HepG2 (cell line): ENCODE measurements around the gene CD320. TPM values are rescaled to one million over a fixed set of nuclear protein-coding genes. Genes with fewer than 3 reads are reported as not detected.

ENCODE experiments used
- ATAC-seq: fragments of 200-7000 bp; cut with Tn5 transposase; 3 replicates; pipeline ENCODE4 v1.9.1; 2020; ENCODE audit warnings: mild to moderate bottlenecking, moderate library complexity
- BruUV-seq: library from RNA; stranded (reverse); fragments of 400-500 nt; replicated peaks from 2 replicates; lab custom pipeline; 2021; lab: Mats Ljungman, UMichigan
- CTCF ChIA-PET: fragments of 300-600 bp; formaldehyde crosslinking; extraction: SDS; loops from one replicate; lab custom pipeline; 2021; ENCODE audit warnings: low total read pairs, inconsistent platforms, low intra/inter-chr PET ratio; lab: Yijun Ruan, JAX
- POLR2A ChIA-PET: fragments of 350-600 bp; sonication (Branson Sonifier 250); formaldehyde crosslinking; loops from one replicate; lab custom pipeline; 2020; ENCODE audit warnings: antibody characterized with exemption, inconsistent platforms; lab: Yijun Ruan, JAX
- DNase-seq: peaks from one replicate; pipeline ENCODE4 v3.0.0-alpha.2; 2015; ENCODE audit warnings: low spot score
- FAIRE-seq: peaks from 3 replicates; lab custom pipeline; 2011; peaks lifted over from hg19 to GRCh38; lab: Jason Lieb, UNC
- H2AFZ ChIP-seq: one replicate; pipeline ENCODE4 v1.6.1; 2011; ENCODE audit warnings: low read length, inconsistent platforms
- H3K27ac ChIP-seq: fragments of 300-600 bp; 3 replicates; pipeline ENCODE4 v1.8.0; 2011; ENCODE audit warnings: mixed run types, mild to moderate bottlenecking, mixed read lengths, low read length, inconsistent platforms; ENCODE audit not compliant: insufficient read depth; ENCODE audit errors: extremely low read length
- H3K27me3 ChIP-seq, 2 experiments: fragments of 200-600 bp in 1 of 2; 2 replicates in 1 of 2; 3 replicates in 1 of 2; pipeline versions ENCODE4 v1.6.0 to v1.8.0; 2011; ENCODE audit warnings: low read length in 2 of 2, mild to moderate bottlenecking in 2 of 2, moderate library complexity in 2 of 2, inconsistent platforms in 1 of 2; ENCODE audit not compliant: insufficient read depth in 2 of 2, control insufficient read depth in 1 of 2
- H3K36me3 ChIP-seq, 2 experiments: fragments of 200-600 bp in 1 of 2; replicated peaks in 1 of 2; 2 replicates in 1 of 2; 3 replicates in 1 of 2; pipeline versions ENCODE4 v1.5.1 to v1.8.0; 2011; ENCODE audit warnings: low read length in 2 of 2, inconsistent platforms in 1 of 2; ENCODE audit not compliant: insufficient read depth in 2 of 2, control insufficient read depth in 1 of 2
- H3K4me1 ChIP-seq: 2 replicates; pipeline ENCODE4 v1.5.1; 2012; ENCODE audit warnings: low read length, inconsistent platforms; ENCODE audit not compliant: insufficient read depth
- H3K4me2 ChIP-seq: 2 replicates; pipeline ENCODE4 v1.6.0; 2011; ENCODE audit warnings: low read depth, low read length, inconsistent platforms
- H3K4me3 ChIP-seq, 3 experiments: fragments of 200-600 bp in 1 of 3; sonication (generic), shearing (Covaris generic) in 1 of 3; replicated peaks in 1 of 3; 2 replicates each; pipeline ENCODE4 v1.5.1; 2011 to 2016; ENCODE audit warnings: low read length in 3 of 3, inconsistent platforms in 2 of 3, low read depth in 2 of 3, mild to moderate bottlenecking in 2 of 3, control low read depth in 1 of 3, mixed read lengths in 1 of 3; ENCODE audit not compliant: insufficient read depth in 1 of 3
- H3K79me2 ChIP-seq: one replicate; pipeline ENCODE4 v1.6.1; 2011; ENCODE audit warnings: low read length, inconsistent platforms; ENCODE audit not compliant: insufficient read depth
- H3K9ac ChIP-seq: 2 replicates; pipeline ENCODE4 v1.6.0; 2011; ENCODE audit warnings: mild to moderate bottlenecking, low read depth, low read length, inconsistent platforms; ENCODE audit not compliant: insufficient read depth
- H3K9me3 ChIP-seq: 2 replicates; pipeline ENCODE4 v1.5.1; 2012; ENCODE audit warnings: mild to moderate bottlenecking, low read length
- H4K20me1 ChIP-seq: 2 replicates; pipeline ENCODE4 v1.6.0; 2011; ENCODE audit warnings: inconsistent platforms, mild to moderate bottlenecking, low read length, moderate library complexity; ENCODE audit not compliant: insufficient read depth
- AGO1 ChIP-seq: fragments of 200-400 bp; formaldehyde crosslinking; IDR thresholded peaks from 2 replicates; pipeline ENCODE4 v1.6.1; 2017; ENCODE audit warnings: mild to moderate bottlenecking, low read depth, low read length, moderate library complexity; ENCODE audit not compliant: poor library complexity, severe bottlenecking
- CBX1 ChIP-seq: IDR thresholded peaks from one replicate; pipeline ENCODE4 v1.6.1; 2016; ENCODE audit warnings: antibody characterized with exemption, low read depth
- FOSL1 ChIP-seq: sonication (generic); formaldehyde crosslinking; IDR thresholded peaks from 2 replicates; pipeline ENCODE4 v1.9.0; 2021; ENCODE audit warnings: missing genetic modification reagents, borderline replicate concordance
- KAT2B ChIP-seq: fragments of 150-350 bp; IDR thresholded peaks from 2 replicates; pipeline ENCODE4 v1.6.1; 2014; ENCODE audit warnings: low read depth, low read length, borderline replicate concordance
- KLF11 ChIP-seq: IDR thresholded peaks from 2 replicates; pipeline ENCODE4 v1.6.1; 2016; ENCODE audit warnings: missing compliant biosample characterization
- MAFF ChIP-seq: IDR thresholded peaks from 2 replicates; pipeline ENCODE4 v1.6.1; 2011; ENCODE audit warnings: low read depth, low read length, improper control_type of control experiment
- MZF1 ChIP-seq: sonication (generic); formaldehyde crosslinking; IDR thresholded peaks from 2 replicates; pipeline ENCODE4 v1.8.1; 2023; ENCODE audit warnings: mild to moderate bottlenecking, missing genetic modification reagents, borderline replicate concordance
- NFE2 ChIP-seq: sonication (generic); formaldehyde crosslinking; IDR thresholded peaks from 2 replicates; pipeline ENCODE4 v1.4.0; 2020; ENCODE audit warnings: missing genetic modification reagents
- PRPF4 ChIP-seq: fragments of 200-400 bp; formaldehyde crosslinking; IDR thresholded peaks from 2 replicates; pipeline ENCODE4 v1.6.1; 2016; ENCODE audit warnings: low read length, low read depth; ENCODE audit not compliant: poor library complexity, severe bottlenecking
- SALL1 ChIP-seq: sonication (generic); formaldehyde crosslinking; IDR thresholded peaks from 2 replicates; pipeline ENCODE4 v1.8.0; 2022; ENCODE audit warnings: mild to moderate bottlenecking, missing genetic modification reagents
- SIN3A ChIP-seq: IDR thresholded peaks from 2 replicates; pipeline ENCODE4 v1.6.1; 2011; ENCODE audit warnings: low read depth, mild to moderate bottlenecking, control low read depth, low read length, borderline replicate concordance
- TEF ChIP-seq: sonication (generic); formaldehyde crosslinking; IDR thresholded peaks from 2 replicates; pipeline ENCODE4 v1.5.0; 2020; ENCODE audit warnings: missing genetic modification reagents
- ZMYM3 ChIP-seq: sonication (generic); formaldehyde crosslinking; IDR thresholded peaks from 2 replicates; pipeline ENCODE4 v1.5.1; 2020; ENCODE audit warnings: mild to moderate bottlenecking, missing genetic modification reagents
- ZNF3 ChIP-seq: IDR thresholded peaks from 2 replicates; pipeline ENCODE4 v1.7.0; 2017; ENCODE audit warnings: inconsistent platforms
- WGBS: methylation state at CpG from one replicate; pipeline ENCODE4 v1.1.6; 2017; ENCODE audit warnings: low lambda C conversion rate; 5-methylcytosine and 5-hydroxymethylcytosine counted together
- in situ Hi-C: cut with HindIII; loops from 2 replicates; pipeline ENCODE4 v1.10.0; 2017; ENCODE audit warnings: low pct_unique_long_range_greater_than_20kb; ENCODE audit not compliant: extremely low pct_ligation_motif_present
- intact Hi-C: fragments of 100-400 bp; cut with micrococcal nuclease; formaldehyde crosslinking; loops from one replicate; pipeline ENCODE4 v1.10.0; 2022; ENCODE audit not compliant: unreplicated experiment
- polyA plus RNA-seq, 8 experiments: library from polyadenylated mRNA; depleted of rRNA in 3 of 8; stranded (reverse) in 7 of 8; unstranded in 1 of 8; fragments of >200 nt; fragmentation: Illumina TruSeq in 4 of 8; extraction: Trizol in 4 of 8; gene quantifications; 2 replicates each; pipeline versions ENCODE4 v1.2.1 to v1.2.3, GENCODE V29; 2011 to 2016; ENCODE audit warnings: low read depth in 4 of 8, missing spikeins in 1 of 8, mixed read lengths in 1 of 8; ENCODE audit not compliant: insufficient read depth in 1 of 8
- total RNA-seq, 5 experiments: library from RNA; depleted of rRNA; stranded (reverse); fragments of >200 nt; fragmentation: Illumina TruSeq; extraction: Trizol; gene quantifications; 2 replicates each; pipeline ENCODE4 v1.2.3, GENCODE V29; 2016; ENCODE audit warnings: low read depth in 1 of 5

The CD320 gene
- total and polyA plus RNA-seq, 2 of the 13 experiments (the other 11 are each of a cell fraction or from before 2014, with no cell fraction given), result 83.1 to 99.9 TPM

DNA sequence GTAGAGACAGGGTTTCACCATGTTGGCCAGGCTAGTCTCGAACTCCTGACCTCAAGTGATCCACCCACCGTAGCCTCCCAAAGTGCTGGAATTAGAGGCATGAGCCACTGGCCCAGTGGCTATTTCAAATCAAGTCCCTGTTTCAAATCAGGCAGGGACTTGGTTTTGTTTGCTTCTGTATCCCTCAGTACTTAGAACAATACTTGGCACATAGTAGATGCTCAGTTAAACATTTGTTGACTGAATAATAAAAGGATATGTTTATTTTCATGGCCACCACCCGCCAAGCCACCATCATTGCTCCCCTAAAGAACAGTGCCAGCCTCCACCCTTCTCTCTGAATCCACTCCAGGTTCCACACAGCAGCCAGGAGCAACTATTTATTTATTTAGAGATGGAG, 17.3 kb upstream of the CD320 start:
- ChIA-PET CTCF (no interaction called here), POLR2A (interaction anchor here (2.8 kb wide), 1 partner anchor 9 kb away, joined by 16 read pairs; no protein-coding TSS in a partner anchor)
- BruUV-seq, result no TSS peak
- TF ChIP-seq NFE2 (CRISPR knock-in tag) (no peak), ZNF3 (peak; percentile 98), ZMYM3 (CRISPR knock-in tag) (0 out of 2 replicates have a peak, but pooled peaks have one; percentile 35)
- DNase-seq (no peak), ATAC-seq (no peak), FAIRE-seq (no peak)
- Histone ChIP-seq H3K4me3 (no peak overlapping the region), H3K9me3 (no peaks in the 10 kb centered on the region), H3K27ac (no peak overlapping the region), H3K4me2 (no peak overlapping the region), H3K36me3 (peaks cover 0 to 17% of the 10 kb centered on the region in 2 experiments; a peak in 3 of 5 replicates), H2AFZ (no peak overlapping the region), H3K9ac (no peak overlapping the region), H3K79me2 (peaks cover 25% of the 10 kb centered on the region), H4K20me1 (peaks cover 19% of the 10 kb centered on the region), H3K27me3 (peaks cover 2 to 24% of the 10 kb centered on the region in 2 experiments; a peak in 3 of 5 replicates), H3K4me1 (peaks cover 25% of the 10 kb centered on the region)
- WGBS, result 90% methylated on average over 3 of the region's 3 CpGs
- intact Hi-C loops, result no loop called here
- in situ Hi-C loops, result no loop called here

DNA sequence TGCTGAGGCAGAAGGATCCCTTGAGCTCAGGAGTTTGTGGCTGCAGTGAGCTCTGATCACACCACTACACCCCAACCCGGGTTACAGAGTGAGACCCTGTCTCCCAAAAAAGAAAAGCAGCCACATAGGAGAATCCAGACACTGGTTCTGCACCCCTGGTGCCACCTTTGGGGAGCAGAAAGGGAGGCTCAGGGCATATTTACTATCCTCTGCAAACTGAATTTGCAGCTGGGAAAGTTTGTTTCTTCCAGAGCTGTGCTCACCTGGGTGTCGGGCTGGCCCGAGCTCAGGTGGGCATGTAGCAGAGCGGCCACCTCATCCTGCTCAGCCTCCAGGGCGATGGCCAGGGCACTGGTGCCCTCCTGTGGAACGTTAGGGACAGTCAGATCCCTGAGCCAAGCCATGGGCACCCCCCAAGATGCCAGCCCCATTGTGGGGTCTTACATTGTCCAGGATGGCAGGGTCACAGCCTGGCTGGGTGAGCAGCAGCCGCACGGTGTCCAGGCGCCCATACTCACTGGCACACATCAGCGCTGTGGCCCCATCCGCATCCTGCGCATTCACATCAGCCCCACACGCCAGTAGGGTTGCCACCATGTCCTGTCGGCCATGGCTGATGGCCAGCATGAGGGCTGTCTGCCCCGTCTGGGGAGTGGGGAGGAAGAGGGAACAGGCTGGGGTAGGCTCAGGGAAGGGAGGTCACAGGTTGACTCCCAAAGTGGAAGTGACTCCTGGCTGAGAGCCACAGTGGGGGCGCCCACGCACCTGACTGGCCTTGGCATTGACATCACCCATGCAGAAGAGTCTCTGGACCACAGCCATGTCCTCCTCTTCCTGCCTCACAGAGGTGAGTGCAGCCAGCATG, 16.3 kb upstream of the CD320 start:
- POLR2A ChIA-PET, result interaction anchor here (0.7 to 2.8 kb wide), 5 partner anchors 10 to 189 kb away, joined by 3 to 16 read pairs (median 6); partner anchors contain the start of genes RAB11B and ZNF414
- in situ Hi-C loops, result no loop called here
- no TSS peak for BruUV-seq
- Histone ChIP-seq H3K79me2 (peaks cover 34% of the 10 kb centered on the region), H3K4me1 (peaks cover 27% of the 10 kb centered on the region), H3K9me3 (no peaks in the 10 kb centered on the region), H3K27me3 (peaks cover 2 to 17% of the 10 kb centered on the region in 2 experiments; a peak in 3 of 5 replicates), H3K4me2 (no peak overlapping the region), H3K9ac (no peak overlapping the region), H3K36me3 (peaks cover 0 to 17% of the 10 kb centered on the region in 2 experiments; a peak in 3 of 5 replicates), H3K4me3 (no peak overlapping the region), H4K20me1 (peaks cover 19% of the 10 kb centered on the region), H3K27ac (no peak overlapping the region), H2AFZ (no peak overlapping the region)
- DNase-seq, result no peak
- FAIRE-seq, result no peak
- CTCF ChIA-PET, result no interaction called here
- peak; percentile 4; the same call in 2 of the 3 replicates for ATAC-seq
- intact Hi-C loops, result no loop called here
- whole genome bisulfite sequencing, result 88% methylated on average over 3 of the region's 17 CpGs
- TF ChIP-seq AGO1 (peak; percentile 96), PRPF4 (no peak), KAT2B (no peak), MZF1 (no peak), CBX1 (no peak), FOSL1 (CRISPR knock-in tag) (no peak), MAFF (no peak), SALL1 (CRISPR knock-in tag) (0 out of 2 replicates have a peak, but pooled peaks have one; percentile 10), SIN3A (no peak), TEF (CRISPR knock-in tag) (no peak), KLF11 (CRISPR knock-in tag) (no peak)
